Small intestine (tissue), 7 donors: ENCODE data around the gene PRR20G. TPM values are rescaled to one million over a fixed set of nuclear protein-coding genes. Genes with fewer than 3 reads are reported as not detected.
A peak's percentile ranks its signal among the peaks of the same experiment; 100 is the strongest.

Experiments used
- DNase-seq, 2 donors: peaks; one replicate each; pipeline versions ENCODE4 v3.0.0 to v3.0.0-alpha.2; 2013
- FAIRE-seq: peaks from 2 replicates; lab custom pipeline; 2012; peaks lifted over from hg19 to GRCh38; lab: Jason Lieb, UNC
- H3K27ac ChIP-seq, 3 donors: one replicate each; pipeline ENCODE4 v1.5.1; 2013; ENCODE audit warnings: low read length in 2 of 3, mild to moderate bottlenecking in 2 of 3, control low read depth in 1 of 3, inconsistent platforms in 1 of 3, low read depth in 1 of 3, moderate library complexity in 1 of 3
- H3K27me3 ChIP-seq, 3 donors: one replicate each; pipeline ENCODE4 v1.6.1; 2013; ENCODE audit warnings: low read length in 3 of 3, inconsistent platforms in 1 of 3; ENCODE audit not compliant: control insufficient read depth in 3 of 3, insufficient read depth in 3 of 3
- H3K36me3 ChIP-seq, 3 donors: one replicate each; pipeline ENCODE4 v1.6.1; 2013; ENCODE audit warnings: low read length in 3 of 3, inconsistent platforms in 1 of 3, low read depth in 1 of 3, mild to moderate bottlenecking in 1 of 3, moderate library complexity in 1 of 3; ENCODE audit not compliant: control insufficient read depth in 3 of 3, insufficient read depth in 2 of 3
- H3K4me1 ChIP-seq, 3 donors: one replicate each; pipeline ENCODE4 v1.6.1; 2013; ENCODE audit warnings: low read length in 2 of 3, inconsistent platforms in 1 of 3, low read depth in 1 of 3, mild to moderate bottlenecking in 1 of 3, moderate library complexity in 1 of 3; ENCODE audit not compliant: control insufficient read depth in 3 of 3, insufficient read depth in 2 of 3
- H3K4me3 ChIP-seq, 3 donors: one replicate each; pipeline ENCODE4 v1.5.1; 2013; ENCODE audit warnings: low read length in 3 of 3, control low read depth in 1 of 3, inconsistent platforms in 1 of 3, low read depth in 1 of 3, mild to moderate bottlenecking in 1 of 3, moderate library complexity in 1 of 3
- H3K9me3 ChIP-seq, 2 donors: one replicate each; pipeline ENCODE4 v1.6.1; 2013; ENCODE audit warnings: low read depth in 1 of 2, low read length in 1 of 2; ENCODE audit not compliant: control insufficient read depth in 2 of 2, insufficient read depth in 1 of 2
- WGBS, 3 donors: extraction: QIAGEN DNeasy Blood & Tissue Kit; methylation state at CpG; one replicate each; pipeline ENCODE4 v1.1.7; 2013; 5-methylcytosine and 5-hydroxymethylcytosine counted together
- polyA plus RNA-seq, 4 donors: library from polyadenylated mRNA; stranded (reverse) in 3 of 4; unstranded in 1 of 4; fragments of 200-250 nt in 3 of 4; fragments of 120-200 nt in 1 of 4; gene quantifications; one replicate each; pipeline versions ENCODE4 v1.2.1 to v1.2.3, GENCODE V29; 2013
- donor health status: healthy with polysubstance abuse.
- donor health status: control.
- donor health status: control.
- donor health status: Bipolar disorder and iron deficiency.
- donor health status: healthy.

PRR20G gene
- polyA plus RNA-seq, 4 donors, result not detected

GRCh38 chr3:127259882-127260281 lies 28.0 kb downstream of the PRR20G start:
- H3K9me3 ChIP-seq, result no peaks in the 10 kb centered on the region
- H3K4me1 ChIP-seq, result no peaks in the 10 kb centered on the region
- whole genome bisulfite sequencing, 3 donors, result 33 to 54% (median 51%) methylated on average over 4 of the region's 4 CpGs
- no peaks in the 10 kb centered on the region for H3K36me3 ChIP-seq
- DNase-seq (no peak), FAIRE-seq (no peak)
- no peaks in the 10 kb centered on the region for H3K27me3 ChIP-seq
- H3K4me3 ChIP-seq, result no peak overlapping the region
- no peak overlapping the region for H3K27ac ChIP-seq

DNA sequence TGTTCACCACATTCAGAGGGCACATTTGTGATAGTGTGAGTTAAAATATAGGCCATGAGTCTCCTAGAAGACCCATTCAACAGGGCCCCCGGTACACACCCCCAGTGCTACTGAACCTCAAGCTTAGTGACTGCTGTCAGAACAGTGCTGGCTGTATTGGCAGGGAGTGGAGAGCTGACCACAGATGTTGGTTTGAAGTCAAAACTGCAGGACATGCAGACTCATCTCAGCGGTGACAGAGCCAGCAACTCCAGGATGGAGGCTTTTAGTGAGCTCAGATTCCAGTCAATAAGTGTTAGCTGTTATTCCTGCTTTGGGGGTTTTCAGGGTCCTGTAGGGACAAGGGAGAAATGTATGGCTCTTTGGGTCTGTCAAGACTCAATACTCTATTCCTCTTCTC lies 29.1 kb downstream of the PRR20G start:
- Histone ChIP-seq H3K27me3 (no peaks in the 10 kb centered on the region), H3K27ac (no peak overlapping the region), H3K36me3 (no peaks in the 10 kb centered on the region), H3K9me3 (no peaks in the 10 kb centered on the region), H3K4me3 (no peak overlapping the region), H3K4me1 (no peaks in the 10 kb centered on the region)
- DNase-seq (no peak), FAIRE-seq (no peak)
- WGBS, 3 donors, result 81 to 83% (median 82%) methylated on average over 2 of the region's 2 CpGs

DNA sequence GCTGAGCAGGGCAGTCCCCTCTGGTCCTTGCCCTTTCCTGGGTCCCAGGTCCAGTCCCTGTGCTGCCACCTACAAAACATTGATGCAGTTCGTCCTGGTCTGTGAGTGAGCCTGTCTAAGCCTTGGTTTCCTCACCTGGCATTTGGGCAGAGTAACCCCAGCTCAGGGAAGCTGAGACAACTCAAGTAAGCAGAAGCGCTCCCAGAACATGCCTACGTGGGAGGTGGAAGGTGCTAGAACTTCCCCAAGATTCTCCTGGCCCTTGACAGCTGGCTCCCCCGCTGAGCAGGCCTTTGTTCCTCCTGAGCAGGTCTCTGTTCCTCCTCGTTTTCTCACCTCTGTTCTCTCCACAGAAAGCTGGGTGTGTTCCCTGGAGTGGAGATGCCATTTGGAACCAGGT lies 30.5 kb downstream of the PRR20G start:
- no peaks in the 10 kb centered on the region for H3K9me3 ChIP-seq
- WGBS, 3 donors, result 67 to 82% (median 68%) methylated on average over 5 of the region's 5 CpGs
- H3K27ac ChIP-seq, result no peak overlapping the region
- no peaks in the 10 kb centered on the region for H3K4me1 ChIP-seq
- no peak for FAIRE-seq
- no peaks in the 10 kb centered on the region for H3K36me3 ChIP-seq
- H3K27me3 ChIP-seq, result no peaks in the 10 kb centered on the region
- DNase-seq, result no peak
- no peak overlapping the region for H3K4me3 ChIP-seq

DNA sequence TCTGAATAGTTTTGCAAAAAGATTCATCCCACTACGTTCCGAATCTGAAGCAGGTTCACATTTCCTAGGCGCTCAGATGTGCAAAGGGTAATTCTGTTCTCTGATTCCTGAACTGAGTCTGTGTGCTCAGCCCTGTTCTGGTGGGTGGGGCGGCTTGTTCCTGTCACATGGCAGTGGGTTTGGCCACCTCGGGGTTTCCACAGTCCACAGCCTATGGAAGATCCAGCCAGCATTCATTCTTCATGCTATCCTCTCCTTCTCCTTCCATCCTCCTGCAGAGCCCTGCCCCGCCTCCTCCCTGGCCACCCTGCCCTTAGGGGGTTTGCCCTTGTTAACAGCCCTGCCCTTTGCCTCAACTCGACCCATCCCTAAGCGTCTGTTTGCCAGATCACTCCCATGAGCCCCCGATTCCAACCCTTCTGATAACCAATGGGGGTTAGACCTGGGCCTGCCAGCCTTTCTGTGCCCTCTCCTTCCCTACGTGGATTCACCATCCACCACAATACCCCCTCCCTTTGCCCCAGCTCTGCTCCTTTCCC lies 31.0 kb downstream of the PRR20G start:
- 65 to 68% (median 65%) methylated on average over 10 of the region's 10 CpGs for WGBS, 3 donors
- Histone ChIP-seq H3K27me3 (no peaks in the 10 kb centered on the region), H3K36me3 (no peaks in the 10 kb centered on the region), H3K4me3 (no peak overlapping the region), H3K4me1 (no peaks in the 10 kb centered on the region), H3K27ac (no peak overlapping the region), H3K9me3 (no peaks in the 10 kb centered on the region)
- no peak for FAIRE-seq
- DNase-seq, result no peak

DNA sequence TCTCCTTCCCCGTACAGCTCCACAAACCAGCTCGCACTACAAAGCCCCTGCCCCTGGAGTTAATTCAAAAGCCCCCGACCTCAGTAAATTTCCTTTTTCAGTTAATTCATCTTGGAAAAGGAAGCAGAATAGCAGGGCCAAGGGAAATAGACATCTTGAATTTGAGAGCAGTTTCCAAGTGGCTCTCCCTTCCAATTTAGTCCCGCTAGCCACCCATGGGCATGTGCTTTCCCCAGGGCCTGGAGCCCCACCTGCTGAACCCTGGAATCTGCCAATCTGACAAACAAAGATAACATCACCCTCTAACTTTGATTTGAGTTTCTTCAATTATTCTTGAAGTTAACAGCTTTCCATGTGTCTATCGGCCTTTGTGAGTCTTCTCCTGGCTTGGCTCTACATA lies 31.7 kb downstream of the PRR20G start:
- WGBS, 3 donors, result 69 to 82% (median 77%) methylated on average over 5 of the region's 5 CpGs
- Histone ChIP-seq H3K36me3 (no peaks in the 10 kb centered on the region), H3K9me3 (no peaks in the 10 kb centered on the region), H3K4me3 (no peak overlapping the region), H3K4me1 (no peaks in the 10 kb centered on the region), H3K27me3 (no peaks in the 10 kb centered on the region), H3K27ac (no peak overlapping the region)
- FAIRE-seq (no peak), DNase-seq (no peak)

GRCh38 chr3:127255516-127255915 lies 32.3 kb downstream of the PRR20G start:
- H3K9me3 ChIP-seq, result no peaks in the 10 kb centered on the region
- DNase-seq, result no peak
- H3K36me3 ChIP-seq, result no peaks in the 10 kb centered on the region
- H3K27ac ChIP-seq, result no peak overlapping the region
- no peak for FAIRE-seq
- no peaks in the 10 kb centered on the region for H3K27me3 ChIP-seq
- 70 to 81% (median 72%) methylated on average over 4 of the region's 4 CpGs for WGBS, 3 donors
- H3K4me1 ChIP-seq, result no peaks in the 10 kb centered on the region
- no peak overlapping the region for H3K4me3 ChIP-seq

DNA sequence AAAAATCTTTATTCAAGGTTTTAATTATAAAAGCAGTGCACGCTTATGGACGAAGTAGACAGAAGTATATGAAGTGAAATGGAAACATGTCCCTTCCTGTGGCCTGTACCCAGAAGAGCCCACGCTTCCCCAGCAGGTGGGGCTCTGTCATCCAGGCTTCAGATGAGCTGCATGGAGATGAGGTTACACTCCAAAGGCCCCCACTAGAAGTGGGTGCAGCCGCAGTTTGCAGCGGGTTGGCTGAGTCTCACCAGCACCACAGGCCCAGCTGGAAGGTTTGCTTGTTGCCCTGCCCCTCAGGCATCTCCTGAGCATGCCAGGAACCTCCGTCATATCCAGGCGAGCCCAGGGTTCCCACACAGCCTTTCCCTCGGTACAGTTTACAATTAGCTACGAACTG lies 33.1 kb downstream of the PRR20G start:
- Histone ChIP-seq H3K36me3 (no peaks in the 10 kb centered on the region), H3K27ac (no peak overlapping the region), H3K4me3 (no peak overlapping the region), H3K9me3 (no peaks in the 10 kb centered on the region), H3K4me1 (no peaks in the 10 kb centered on the region), H3K27me3 (no peaks in the 10 kb centered on the region)
- FAIRE-seq (no peak), DNase-seq (peak; percentile 6 to 46)
- WGBS, 3 donors, result 58 to 71% (median 63%) methylated on average over 9 of the region's 9 CpGs

DNA sequence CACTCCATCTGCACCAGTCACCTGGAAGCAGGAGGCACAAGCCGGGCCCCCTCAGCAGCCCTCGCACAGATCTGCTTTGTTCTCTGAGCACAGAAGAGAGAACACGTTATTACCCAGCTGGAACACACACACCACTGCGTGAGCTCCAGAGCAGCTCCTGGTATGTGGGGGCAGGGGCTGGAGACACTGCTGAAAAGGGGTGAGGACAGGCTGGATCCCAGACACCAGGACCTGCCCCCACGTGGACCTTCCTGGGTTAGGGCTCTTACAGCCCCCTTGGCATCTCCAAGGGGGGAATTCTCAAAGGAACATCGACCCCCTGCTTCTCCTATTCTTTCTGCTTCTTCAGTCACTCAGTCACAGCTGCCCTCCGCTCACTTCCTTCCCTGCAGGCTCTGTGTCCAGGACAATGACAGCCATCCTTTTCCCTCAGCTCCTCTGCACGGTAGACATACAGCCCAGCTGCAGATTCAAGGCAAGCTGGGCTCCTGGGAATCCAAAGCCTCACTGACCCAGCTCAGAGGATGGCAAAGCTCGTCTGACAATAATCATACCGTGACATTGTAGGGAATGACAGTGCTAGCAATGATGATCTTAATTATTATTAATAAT lies 33.7 kb downstream of the PRR20G start:
- no peaks in the 10 kb centered on the region for H3K9me3 ChIP-seq
- H3K36me3 ChIP-seq, result no peaks in the 10 kb centered on the region
- FAIRE-seq (no peak), DNase-seq (no peak)
- WGBS, 3 donors, result 63 to 66% (median 66%) methylated on average over 10 of the region's 10 CpGs
- no peak overlapping the region for H3K27ac ChIP-seq
- H3K27me3 ChIP-seq, result no peaks in the 10 kb centered on the region
- H3K4me1 ChIP-seq, result no peaks in the 10 kb centered on the region
- no peak overlapping the region for H3K4me3 ChIP-seq

GRCh38 chr3:127253491-127253890 lies 34.4 kb downstream of the PRR20G start:
- DNase-seq (no peak), FAIRE-seq (no peak)
- WGBS, 3 donors, result 84 to 89% (median 87%) methylated on average over 7 of the region's 7 CpGs
- Histone ChIP-seq H3K27ac (no peak overlapping the region), H3K27me3 (no peaks in the 10 kb centered on the region), H3K4me3 (no peak overlapping the region), H3K36me3 (no peaks in the 10 kb centered on the region), H3K9me3 (no peaks in the 10 kb centered on the region), H3K4me1 (no peaks in the 10 kb centered on the region)
